OCI-LY1 (cell line): ENCODE results near the gene TCERG1L.

Source experiments
- H2AFZ ChIP-seq: fragments of 200-600 bp; sonication (generic), shearing (Covaris generic); 2 replicates; pipeline ENCODE4 v1.6.0; 2014; ENCODE audit warnings: antibody characterized with exemption, mild to moderate bottlenecking, low read length
- H3F3A ChIP-seq: fragments of 200-600 bp; sonication (generic), shearing (Covaris generic); 2 replicates; pipeline ENCODE4 v1.6.0; 2014; ENCODE audit warnings: mild to moderate bottlenecking, antibody characterized with exemption, low read length, moderate library complexity; ENCODE audit not compliant: insufficient read depth
- H3K27ac ChIP-seq: fragments of 200-600 bp; sonication (generic); 2 replicates; pipeline ENCODE4 v1.5.1; 2014; ENCODE audit warnings: low read length, mixed run types, mild to moderate bottlenecking, low read depth; ENCODE audit not compliant: poor library complexity, severe bottlenecking
- H3K27me3 ChIP-seq: fragments of 200-600 bp; sonication (generic); 2 replicates; pipeline ENCODE4 v1.6.0; 2014; ENCODE audit warnings: antibody characterized with exemption, mild to moderate bottlenecking, low read length, moderate library complexity; ENCODE audit not compliant: insufficient read depth
- H3K36me3 ChIP-seq: fragments of 200-600 bp; sonication (generic); 2 replicates; pipeline ENCODE4 v1.6.1; 2014; ENCODE audit warnings: mild to moderate bottlenecking, antibody characterized with exemption, low read length, moderate library complexity, mixed read lengths; ENCODE audit not compliant: insufficient read depth
- H3K4me1 ChIP-seq: fragments of 200-600 bp; sonication (generic); 2 replicates; pipeline ENCODE4 v1.5.1; 2014; ENCODE audit warnings: mild to moderate bottlenecking, low read length, moderate library complexity; ENCODE audit not compliant: insufficient read depth, severe bottlenecking
- H3K4me2 ChIP-seq: fragments of 200-600 bp; sonication (generic), shearing (Covaris generic); 2 replicates; pipeline ENCODE4 v1.6.1; 2014; ENCODE audit warnings: low read length
- H3K4me3 ChIP-seq: fragments of 200-600 bp; sonication (generic); 2 replicates; pipeline ENCODE4 v1.5.1; 2014; ENCODE audit warnings: low read length, low read depth, mild to moderate bottlenecking, mixed read lengths; ENCODE audit not compliant: poor library complexity, severe bottlenecking
- H3K79me2 ChIP-seq: fragments of 200-600 bp; shearing (Covaris generic); 2 replicates; pipeline ENCODE4 v1.6.1; 2016; ENCODE audit warnings: mixed run types, low read length, mixed read lengths; ENCODE audit not compliant: insufficient read depth
- H3K9ac ChIP-seq: fragments of 200-600 bp; sonication (generic), shearing (Covaris generic); 2 replicates; pipeline ENCODE4 v1.6.1; 2014; ENCODE audit warnings: mild to moderate bottlenecking, low read length, mixed read lengths
- H3K9me2 ChIP-seq: fragments of 200-600 bp; sonication (generic), shearing (Covaris generic); 2 replicates; pipeline ENCODE4 v1.6.1; 2014; ENCODE audit warnings: low read depth, mild to moderate bottlenecking, low read length, mixed read lengths
- H3K9me3 ChIP-seq: fragments of 200-600 bp; shearing (Covaris generic); 2 replicates; pipeline ENCODE4 v1.6.1; 2014; ENCODE audit warnings: low read length, mixed read lengths
- H4K20me1 ChIP-seq: fragments of 200-600 bp; sonication (generic), shearing (Covaris generic); 2 replicates; pipeline ENCODE4 v1.6.0; 2016; ENCODE audit warnings: mild to moderate bottlenecking, low read length; ENCODE audit not compliant: insufficient read depth
- EZH2 ChIP-seq: fragments of 200-600 bp; sonication (generic), shearing (Covaris generic); IDR thresholded peaks from 2 replicates; pipeline ENCODE4 v1.8.0; 2017; ENCODE audit warnings: borderline replicate concordance, mixed run types, mild to moderate bottlenecking, antibody characterized with exemption, low read length, moderate library complexity, mixed read lengths
- TF ChIP-seq, protein P1 (sequence below): fragments of 200-600 bp; sonication (generic), shearing (Covaris generic); IDR thresholded peaks from 2 replicates; pipeline ENCODE4 v1.5.1; 2017; ENCODE audit warnings: mild to moderate bottlenecking, antibody characterized with exemption, low read length, moderate library complexity, mixed read lengths

Gene TCERG1L

DNA sequence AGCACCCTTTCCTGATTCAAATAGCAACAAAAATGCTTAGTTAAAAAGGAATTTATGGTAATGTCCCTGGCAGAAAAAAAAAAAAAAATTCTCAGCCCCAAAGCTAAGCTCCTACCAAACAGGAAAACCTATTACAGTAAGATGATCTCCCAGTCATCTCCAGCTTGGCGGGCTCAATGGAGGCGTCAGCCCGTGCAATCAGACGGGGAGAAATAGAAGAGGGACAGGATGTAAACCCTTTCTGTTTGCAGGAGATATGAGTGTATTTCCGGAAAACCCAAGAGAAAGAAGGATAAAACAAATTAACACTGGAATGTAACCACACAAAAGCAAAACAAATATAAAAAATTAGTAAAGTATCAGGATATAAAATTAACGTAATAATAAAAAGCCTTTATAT, 242.8 kb downstream of the TCERG1L start:
- H3K9ac ChIP-seq, result no peak overlapping the region
- no peak overlapping the region for H3K27ac ChIP-seq
- H2AFZ ChIP-seq, result no peak overlapping the region
- H3K9me2 ChIP-seq, result no peaks in the 10 kb centered on the region
- no peaks in the 10 kb centered on the region for H4K20me1 ChIP-seq
- no peaks in the 10 kb centered on the region for H3F3A ChIP-seq
- H3K4me1 ChIP-seq, result no peaks in the 10 kb centered on the region
- H3K4me2 ChIP-seq, result no peak overlapping the region
- H3K79me2 ChIP-seq, result no peaks in the 10 kb centered on the region
- H3K9me3 ChIP-seq, result no peaks in the 10 kb centered on the region
- H3K4me3 ChIP-seq, result no peak overlapping the region
- TF ChIP-seq, protein P1, sequence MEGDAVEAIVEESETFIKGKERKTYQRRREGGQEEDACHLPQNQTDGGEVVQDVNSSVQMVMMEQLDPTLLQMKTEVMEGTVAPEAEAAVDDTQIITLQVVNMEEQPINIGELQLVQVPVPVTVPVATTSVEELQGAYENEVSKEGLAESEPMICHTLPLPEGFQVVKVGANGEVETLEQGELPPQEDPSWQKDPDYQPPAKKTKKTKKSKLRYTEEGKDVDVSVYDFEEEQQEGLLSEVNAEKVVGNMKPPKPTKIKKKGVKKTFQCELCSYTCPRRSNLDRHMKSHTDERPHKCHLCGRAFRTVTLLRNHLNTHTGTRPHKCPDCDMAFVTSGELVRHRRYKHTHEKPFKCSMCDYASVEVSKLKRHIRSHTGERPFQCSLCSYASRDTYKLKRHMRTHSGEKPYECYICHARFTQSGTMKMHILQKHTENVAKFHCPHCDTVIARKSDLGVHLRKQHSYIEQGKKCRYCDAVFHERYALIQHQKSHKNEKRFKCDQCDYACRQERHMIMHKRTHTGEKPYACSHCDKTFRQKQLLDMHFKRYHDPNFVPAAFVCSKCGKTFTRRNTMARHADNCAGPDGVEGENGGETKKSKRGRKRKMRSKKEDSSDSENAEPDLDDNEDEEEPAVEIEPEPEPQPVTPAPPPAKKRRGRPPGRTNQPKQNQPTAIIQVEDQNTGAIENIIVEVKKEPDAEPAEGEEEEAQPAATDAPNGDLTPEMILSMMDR, result no peak
- TF ChIP-seq EZH2, result no peak
- no peaks in the 10 kb centered on the region for H3K27me3 ChIP-seq
- no peaks in the 10 kb centered on the region for H3K36me3 ChIP-seq

DNA sequence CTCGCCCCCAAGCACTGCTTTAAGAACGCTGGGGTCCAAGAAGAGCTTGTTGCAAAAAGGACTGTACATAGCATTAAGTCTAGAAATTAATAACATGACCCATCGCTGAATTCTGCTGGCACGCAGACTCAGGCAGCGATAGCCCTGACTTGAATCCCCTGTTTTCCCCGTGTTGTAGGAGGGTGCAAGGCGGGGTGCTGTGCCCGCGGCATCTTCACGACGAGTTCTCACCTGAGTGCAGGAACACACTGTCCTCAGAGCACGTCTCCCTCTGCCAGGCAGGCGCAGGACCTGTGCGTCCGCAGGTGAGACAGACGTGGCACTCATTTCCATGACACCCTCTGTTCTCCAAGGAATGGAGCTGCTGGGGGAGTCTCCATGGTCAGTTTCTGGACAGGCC, 243.2 kb downstream of the TCERG1L start:
- TF ChIP-seq, protein P1, result no peak
- TF ChIP-seq EZH2, result no peak
- H3K9ac ChIP-seq, result no peak overlapping the region

DNA sequence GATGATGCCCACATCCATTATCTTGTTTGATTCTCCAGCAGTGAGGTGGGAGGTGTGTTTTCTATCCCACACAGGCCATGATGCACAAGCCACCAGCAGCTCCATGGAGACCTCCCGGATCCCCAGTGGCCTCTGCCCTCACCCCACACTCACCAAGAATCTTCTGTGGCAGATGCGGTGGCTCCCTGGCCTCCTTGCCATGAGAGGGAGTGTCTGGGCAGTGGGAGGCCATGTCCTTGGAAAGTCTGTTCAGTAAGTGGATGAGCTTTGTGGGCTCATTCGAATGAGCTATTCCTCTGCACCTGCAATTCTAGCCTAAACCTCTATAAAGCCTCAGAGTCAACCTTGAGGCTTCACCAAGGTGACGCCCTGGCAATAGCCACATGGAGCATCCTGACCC, 243.8 kb downstream of the TCERG1L start:
- Histone ChIP-seq H2AFZ (no peak overlapping the region), H3K27ac (no peak overlapping the region), H3F3A (no peaks in the 10 kb centered on the region), H3K36me3 (no peaks in the 10 kb centered on the region), H3K4me1 (no peaks in the 10 kb centered on the region), H3K4me2 (no peak overlapping the region), H3K9me2 (no peaks in the 10 kb centered on the region), H3K27me3 (no peaks in the 10 kb centered on the region), H3K79me2 (no peaks in the 10 kb centered on the region), H4K20me1 (no peaks in the 10 kb centered on the region), H3K9me3 (no peaks in the 10 kb centered on the region), H3K4me3 (no peak overlapping the region), H3K9ac (no peak overlapping the region)
- no peak for TF ChIP-seq EZH2
- TF ChIP-seq, protein P1, result no peak

More for the DNA sequence above, 243.2 kb downstream of the TCERG1L start:
- H3K36me3 ChIP-seq, result no peaks in the 10 kb centered on the region
- H3K79me2 ChIP-seq, result no peaks in the 10 kb centered on the region
- no peak overlapping the region for H3K4me3 ChIP-seq
- H3K4me2 ChIP-seq, result no peak overlapping the region
- no peaks in the 10 kb centered on the region for H4K20me1 ChIP-seq
- H3K4me1 ChIP-seq, result no peaks in the 10 kb centered on the region
- H3F3A ChIP-seq, result no peaks in the 10 kb centered on the region
- H3K9me3 ChIP-seq, result no peaks in the 10 kb centered on the region
- no peaks in the 10 kb centered on the region for H3K9me2 ChIP-seq
- no peaks in the 10 kb centered on the region for H3K27me3 ChIP-seq
- H2AFZ ChIP-seq, result no peak overlapping the region
- no peak overlapping the region for H3K27ac ChIP-seq
